GM21381 (cell line): ENCODE results near the gene SLC35D3.
"Not testable (repeated sequence)": the region's sequence is repeated elsewhere in the genome, so short reads cannot be mapped to it uniquely, and the experiment has no call there.

ENCODE experiments used
- ATAC-seq: cut with Tn5 transposase; IDR thresholded peaks from one replicate; pipeline ENCODE4 v1.9.1; 2021; ENCODE audit warnings: mild to moderate bottlenecking, moderate library complexity; ENCODE audit not compliant: unreplicated experiment

SLC35D3 gene

GRCh38 chr6:136963259-136963658, 41.2 kb downstream of the SLC35D3 start:
- no peak for ATAC-seq

- no peak for ATAC-seq
Measured at GRCh38 chr6:136964398-136964797, 42.3 kb downstream of the SLC35D3 start.

GRCh38 chr6:136967876-136968752, 46.0 kb downstream of the SLC35D3 start:
- ATAC-seq = peak; percentile 81

GRCh38 chr6:136968837-136969236, 46.7 kb downstream of the SLC35D3 start:
- ATAC-seq = no peak

- ATAC-seq = no peak
Measured at GRCh38 chr6:136969433-136969832, 47.3 kb downstream of the SLC35D3 start.

GRCh38 chr6:136969930-136970329, 47.8 kb downstream of the SLC35D3 start:
- ATAC-seq = no peak

- ATAC-seq = no peak
Measured at GRCh38 chr6:136971609-136972008, 49.5 kb downstream of the SLC35D3 start.

- ATAC-seq = not testable (repeated sequence)
Measured at GRCh38 chr6:136973781-136974180, 51.7 kb downstream of the SLC35D3 start.
